Measurements from ENCODE around the gene CDC40.
"Not testable (repeated sequence)": the region's sequence is repeated elsewhere in the genome, so short reads cannot be mapped to it uniquely, and the experiment has no call there.

DNA sequence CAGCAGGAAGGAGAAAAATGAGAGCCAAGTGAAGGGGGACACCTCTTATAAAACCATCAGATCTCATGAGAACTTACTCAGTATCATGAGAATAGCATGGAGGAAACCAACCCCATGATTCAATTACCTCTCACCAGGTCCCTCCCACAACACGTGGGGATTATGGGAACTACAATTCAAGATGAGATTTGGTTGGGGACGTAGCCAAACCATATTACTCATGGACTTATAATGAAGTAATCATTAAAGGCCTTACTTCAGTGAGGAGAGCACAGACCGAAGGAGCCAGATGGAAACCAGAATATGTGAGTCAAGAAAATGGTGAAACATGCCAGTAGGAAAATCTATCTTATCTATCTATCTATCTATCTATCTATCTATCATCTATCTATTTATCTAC is 64.4 kb downstream of the CDC40 start:
- TF ChIP-seq POLR2A (IDR thresholded peaks at IDR 0.05), result not testable (repeated sequence)
- TF ChIP-seq, protein P1, sequence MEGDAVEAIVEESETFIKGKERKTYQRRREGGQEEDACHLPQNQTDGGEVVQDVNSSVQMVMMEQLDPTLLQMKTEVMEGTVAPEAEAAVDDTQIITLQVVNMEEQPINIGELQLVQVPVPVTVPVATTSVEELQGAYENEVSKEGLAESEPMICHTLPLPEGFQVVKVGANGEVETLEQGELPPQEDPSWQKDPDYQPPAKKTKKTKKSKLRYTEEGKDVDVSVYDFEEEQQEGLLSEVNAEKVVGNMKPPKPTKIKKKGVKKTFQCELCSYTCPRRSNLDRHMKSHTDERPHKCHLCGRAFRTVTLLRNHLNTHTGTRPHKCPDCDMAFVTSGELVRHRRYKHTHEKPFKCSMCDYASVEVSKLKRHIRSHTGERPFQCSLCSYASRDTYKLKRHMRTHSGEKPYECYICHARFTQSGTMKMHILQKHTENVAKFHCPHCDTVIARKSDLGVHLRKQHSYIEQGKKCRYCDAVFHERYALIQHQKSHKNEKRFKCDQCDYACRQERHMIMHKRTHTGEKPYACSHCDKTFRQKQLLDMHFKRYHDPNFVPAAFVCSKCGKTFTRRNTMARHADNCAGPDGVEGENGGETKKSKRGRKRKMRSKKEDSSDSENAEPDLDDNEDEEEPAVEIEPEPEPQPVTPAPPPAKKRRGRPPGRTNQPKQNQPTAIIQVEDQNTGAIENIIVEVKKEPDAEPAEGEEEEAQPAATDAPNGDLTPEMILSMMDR (IDR thresholded peaks at IDR 0.05), result not testable (repeated sequence)
